HCT116 (cell line): Measurements from ENCODE around the gene POLG.

Source experiments
- POLR2A ChIP-seq: IDR thresholded peaks from 2 replicates; pipeline ENCODE4 v1.7.0; 2011; ENCODE audit warnings: borderline replicate concordance; ENCODE audit not compliant: insufficient read depth, insufficient read length; ENCODE audit errors: extremely low read depth
- RAD21 ChIP-seq: IDR thresholded peaks from 2 replicates; pipeline ENCODE4 v1.6.1; 2012; ENCODE audit warnings: low read depth, mild to moderate bottlenecking

- TF ChIP-seq POLR2A (no peak), RAD21 (no peak)
These were observed 25.1 kb upstream of the POLG start for GRCh38 chr15:89359471-89360293.
